Spleen (tissue), 11 donors: ENCODE measurements around the gene KMT2A. TPM values are rescaled to one million over a fixed set of nuclear protein-coding genes. Genes with fewer than 3 reads are reported as not detected.

ENCODE experiments used
- DNase-seq: peaks from one replicate; pipeline ENCODE4 v3.0.0-alpha.2; 2020
- H3K27ac ChIP-seq, 8 donors: fragments of 200-600 bp; sonication (generic) in 7 of 8; 1 replicate in 4 of 8; 2 replicates in 4 of 8; pipeline versions ENCODE4 v1.5.0 to v1.8.0; 2016 to 2021; ENCODE audit warnings: inconsistent platforms in 4 of 8, mild to moderate bottlenecking in 4 of 8, moderate library complexity in 1 of 8
- H3K27me3 ChIP-seq, 7 donors: fragments of 200-600 bp; sonication (generic) in 6 of 7; replicated peaks in 1 of 7; 1 replicate in 4 of 7; 2 replicates in 3 of 7; pipeline versions ENCODE4 v1.5.0 to v1.8.0; 2016 to 2021; ENCODE audit warnings: inconsistent platforms in 3 of 7, mild to moderate bottlenecking in 1 of 7
- H3K36me3 ChIP-seq, 6 donors: fragments of 200-600 bp; sonication (generic) in 5 of 6; 1 replicate in 4 of 6; 2 replicates in 2 of 6; pipeline versions ENCODE4 v1.5.0 to v1.8.0; 2016 to 2021; ENCODE audit warnings: inconsistent platforms in 2 of 6
- H3K4me1 ChIP-seq, 6 donors: fragments of 200-600 bp; sonication (generic) in 5 of 6; 1 replicate in 3 of 6; 2 replicates in 3 of 6; pipeline versions ENCODE4 v1.5.0 to v1.8.0; 2016 to 2021; ENCODE audit warnings: inconsistent platforms in 3 of 6
- H3K4me3 ChIP-seq, 8 donors: fragments of 200-600 bp; sonication (generic) in 7 of 8; 1 replicate in 4 of 8; 2 replicates in 4 of 8; pipeline versions ENCODE4 v1.5.0 to v1.8.0; 2016 to 2021; ENCODE audit warnings: inconsistent platforms in 4 of 8, mild to moderate bottlenecking in 4 of 8, moderate library complexity in 2 of 8
- H3K9me3 ChIP-seq, 8 donors: fragments of 200-600 bp; sonication (generic) in 7 of 8; 1 replicate in 4 of 8; 2 replicates in 4 of 8; pipeline versions ENCODE4 v1.5.0 to v1.8.0; 2016 to 2021; ENCODE audit warnings: inconsistent platforms in 4 of 8
- CTCF ChIP-seq, 11 experiments: fragments of 200-600 bp in 7 of 11; fragments of 450-650 bp in 4 of 11; sonication (generic) in 4 of 11; IDR thresholded peaks in 8 of 11; conservative IDR thresholded peaks in 3 of 11; 1 replicate in 7 of 11; 2 replicates in 4 of 11; pipeline versions ENCODE4 v1.4.0 to v1.8.0; 2016 to 2021; ENCODE audit warnings: antibody characterized with exemption in 11 of 11, inconsistent platforms in 4 of 11, mild to moderate bottlenecking in 1 of 11
- POLR2A ChIP-seq, 3 donors: fragments of 450-650 bp; IDR thresholded peaks; one replicate each; pipeline ENCODE4 v1.5.1; 2017; ENCODE audit warnings: antibody characterized with exemption in 3 of 3, mild to moderate bottlenecking in 1 of 3
- POLR2AphosphoS5 ChIP-seq, 3 donors: sonication (generic); formaldehyde crosslinking; IDR thresholded peaks; one replicate each; pipeline ENCODE4 v1.5.1; 2017; ENCODE audit warnings: antibody characterized with exemption in 3 of 3
- WGBS, 5 donors: extraction: QIAGEN DNeasy Blood & Tissue Kit in 3 of 5; methylation state at CpG; one replicate each; pipeline versions ENCODE4 v1.1.5 to v1.1.7; 2013 to 2018; 5-methylcytosine and 5-hydroxymethylcytosine counted together
- intact Hi-C: fragments of 100-400 bp; cut with DNase I; formaldehyde crosslinking; loops from one replicate; pipeline ENCODE4 v1.15.0; 2023; ENCODE audit warnings: low total_unique reads
- polyA plus RNA-seq, 3 donors: library from polyadenylated mRNA; stranded (reverse); fragments of 200-250 nt; gene quantifications; one replicate each; pipeline ENCODE4 v1.2.1, GENCODE V29; 2013
- total RNA-seq, 7 donors: library from RNA; depleted of rRNA in 3 of 7; stranded (reverse); fragments of >200 nt in 3 of 7; fragmentation: NEBNext Ultra II Directional in 4 of 7; extraction: Animal tissue kit (Norgen Biotek cat#: 25700) in 4 of 7; gene quantifications; one replicate each; pipeline versions ENCODE4 v1.1.0 to v1.2.1, GENCODE V29; 2016 to 2021
- donor health status: healthy with polysubstance abuse.
- donor health status: DM: no; HTN: no; CAD: no; lungs with moderate emphysema.
- donor health status: DM: no; HTN: no; CAD: no.
- donor health status: Bipolar disorder and iron deficiency.
- donor health status: healthy.
- donor health status: DM: no; HTN: no; CAD: no.
- donor health status: DM: yes; HTN: yes; CAD: no.

KMT2A gene
- total and polyA plus RNA-seq, 10 donors = 5.9 to 134 (median 103) TPM

GRCh38 chr11:118531597-118532084, 95.3 kb downstream of the KMT2A start:
- peak overlapping the region; percentile 80 to 98 (median 92) for H3K4me3 ChIP-seq
- H3K27ac ChIP-seq = peak overlapping the region in 3 of 8 donors; percentile 77 to 80 (median 79)
- no peak for DNase-seq
- 19 to 30% (median 26%) methylated on average over 12 of the region's 12 CpGs for WGBS, 5 donors
- peaks cover 0 to 10% (median 0%) of the 10 kb centered on the region in 7 donors for H3K27me3 ChIP-seq
- intact Hi-C loops = no loop called here
- TF ChIP-seq CTCF (IDR thresholded peaks at IDR 0.05 in 8 of 11, conservative IDR thresholded peaks at IDR 0.05 in 3 of 11) (no peak), POLR2AphosphoS5 (IDR thresholded peaks at IDR 0.05) (no peak), POLR2A (IDR thresholded peaks at IDR 0.05) (no peak)
- no peaks in the 10 kb centered on the region for H3K9me3 ChIP-seq
- peaks cover 0 to 21% (median 3%) of the 10 kb centered on the region in 6 donors for H3K36me3 ChIP-seq
- peaks cover 8 to 45% (median 26%) of the 10 kb centered on the region in 6 donors for H3K4me1 ChIP-seq

- Histone ChIP-seq H3K36me3 (peaks cover 0 to 21% (median 3%) of the 10 kb centered on the region in 6 donors), H3K4me3 (peak overlapping the region in 4 of 8 donors; percentile 90 to 98 (median 96)), H3K27ac (peak overlapping the region in 2 of 8 donors; percentile 79 to 80), H3K4me1 (peaks cover 8 to 45% (median 26%) of the 10 kb centered on the region in 6 donors), H3K9me3 (no peaks in the 10 kb centered on the region), H3K27me3 (peaks cover 0 to 10% (median 0%) of the 10 kb centered on the region in 7 donors)
- no peak for DNase-seq
- intact Hi-C loops = no loop called here
- 93 to 97% (median 94%) methylated on average over 10 of the region's 10 CpGs; no CpG with 5 or more reads in 1 of the 5 donors for WGBS, 5 donors
- TF ChIP-seq POLR2AphosphoS5 (IDR thresholded peaks at IDR 0.05) = no peak
Measured at GRCh38 chr11:118532091-118532490, 95.8 kb downstream of the KMT2A start.

GRCh38 chr11:118532852-118533768, 96.8 kb downstream of the KMT2A start:
- intact Hi-C loops = no loop called here

More at GRCh38 chr11:118532852-118533768, 96.8 kb downstream of the KMT2A start:
- Histone ChIP-seq H3K27me3 (peaks cover 0 to 10% (median 0%) of the 10 kb centered on the region in 7 donors), H3K27ac (no peak overlapping the region), H3K4me3 (no peak overlapping the region), H3K9me3 (no peaks in the 10 kb centered on the region), H3K36me3 (peaks cover 0 to 21% (median 3%) of the 10 kb centered on the region in 6 donors), H3K4me1 (peaks cover 8 to 43% (median 26%) of the 10 kb centered on the region in 6 donors)
- DNase-seq = no peak
- whole genome bisulfite sequencing, 5 donors = 91 to 95% (median 93%) methylated on average over 7 to 19 of the region's 19 CpGs
- TF ChIP-seq POLR2AphosphoS5 (IDR thresholded peaks at IDR 0.05) = no peak
- TF ChIP-seq CTCF (IDR thresholded peaks at IDR 0.05 in 8 of 11, conservative IDR thresholded peaks at IDR 0.05 in 3 of 11) = no peak
- TF ChIP-seq POLR2A (IDR thresholded peaks at IDR 0.05) = no peak
